SJCRH30 (cell line): Measurements from ENCODE around the gene TPST2. TPM values are rescaled to one million over a fixed set of nuclear protein-coding genes. Genes with fewer than 3 reads are reported as not detected.

Experiments used
- DNase-seq, 2 experiments: peaks; one replicate each; pipeline ENCODE4 v3.0.0-alpha.2; 2015 to 2020
- H3K27ac ChIP-seq: fragments of 250-450 bp; sonication (Bioruptor Pico); 2 replicates; pipeline ENCODE4 v1.5.1; 2020; ENCODE audit warnings: mild to moderate bottlenecking, moderate library complexity
- H3K27me3 ChIP-seq: fragments of 250-450 bp; sonication (Bioruptor Pico); 2 replicates; pipeline ENCODE4 v1.5.1; 2020; ENCODE audit warnings: mild to moderate bottlenecking, moderate library complexity
- H3K36me3 ChIP-seq: fragments of 250-450 bp; sonication (Bioruptor Pico); 2 replicates; pipeline ENCODE4 v1.5.1; 2020; ENCODE audit warnings: mild to moderate bottlenecking, moderate library complexity
- H3K4me1 ChIP-seq: fragments of 250-450 bp; sonication (Bioruptor Pico); 2 replicates; pipeline ENCODE4 v1.5.1; 2020; ENCODE audit warnings: mild to moderate bottlenecking, moderate library complexity
- H3K4me3 ChIP-seq: fragments of 250-450 bp; sonication (Bioruptor Pico); 2 replicates; pipeline ENCODE4 v1.5.1; 2020; ENCODE audit warnings: mild to moderate bottlenecking, moderate library complexity
- H3K9me3 ChIP-seq: fragments of 250-450 bp; sonication (Bioruptor Pico); replicated peaks from 2 replicates; pipeline ENCODE4 v1.5.1; 2020; ENCODE audit warnings: mild to moderate bottlenecking, moderate library complexity
- total RNA-seq: library from RNA; depleted of rRNA; stranded (reverse); fragments of >200 nt; shearing (Covaris generic); gene quantifications from 2 replicates; pipeline ENCODE4 v1.2.3, GENCODE V29; 2014

Gene TPST2
- total RNA-seq, 1 experiment from 2014 or later, result 15.0 TPM

GRCh38 chr22:26563022-26563421 is 26.9 kb downstream of the TPST2 start:
- Histone ChIP-seq H3K4me3 (no peak overlapping the region), H3K27ac (no peak overlapping the region), H3K9me3 (no peaks in the 10 kb centered on the region)

GRCh38 chr22:26561756-26562417 is 28.0 kb downstream of the TPST2 start:
- H3K4me1 ChIP-seq, result no peaks in the 10 kb centered on the region
- H3K27me3 ChIP-seq, result no peaks in the 10 kb centered on the region
- no peak overlapping the region for H3K27ac ChIP-seq
- no peaks in the 10 kb centered on the region for H3K9me3 ChIP-seq
- H3K4me3 ChIP-seq, result no peak overlapping the region
- no peaks in the 10 kb centered on the region for H3K36me3 ChIP-seq
- no peak for DNase-seq

More at GRCh38 chr22:26563022-26563421, 26.9 kb downstream of the TPST2 start:
- Histone ChIP-seq H3K4me1 (no peaks in the 10 kb centered on the region), H3K27me3 (no peaks in the 10 kb centered on the region), H3K36me3 (no peaks in the 10 kb centered on the region)
- DNase-seq, result no peak

DNA sequence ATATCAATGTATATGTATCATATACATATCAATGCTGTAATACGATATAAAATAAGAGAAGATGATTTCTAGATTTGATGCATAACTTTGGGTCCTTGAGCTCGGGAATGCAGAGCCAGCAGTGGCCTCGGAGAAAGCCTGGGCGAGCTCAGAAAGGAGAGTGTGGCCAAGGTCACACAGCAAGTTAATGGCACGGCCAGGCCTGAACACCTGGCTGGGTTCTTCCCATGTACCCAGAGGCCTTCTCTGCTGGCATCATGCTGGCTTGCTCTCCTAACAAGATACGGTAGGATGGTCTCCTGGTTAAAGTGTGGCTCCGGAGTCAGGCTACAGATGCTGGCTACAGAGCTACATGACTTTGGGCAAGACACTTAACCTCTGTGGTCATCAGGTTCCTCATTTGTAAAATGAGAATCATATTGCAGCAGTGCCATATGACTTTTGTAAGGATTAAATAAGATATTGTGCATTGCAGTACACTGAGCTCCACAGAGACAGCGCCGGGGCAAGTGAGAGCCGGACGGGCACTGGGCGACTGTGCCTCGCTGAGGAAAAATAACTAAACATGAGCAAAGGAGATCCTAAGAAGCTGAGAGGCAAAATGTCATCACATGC is 29.9 kb downstream of the TPST2 start:
- no peak for DNase-seq
- Histone ChIP-seq H3K4me1 (no peaks in the 10 kb centered on the region), H3K4me3 (no peak overlapping the region), H3K27ac (no peak overlapping the region), H3K9me3 (no peaks in the 10 kb centered on the region), H3K36me3 (no peaks in the 10 kb centered on the region), H3K27me3 (no peaks in the 10 kb centered on the region)

GRCh38 chr22:26558248-26558895 is 31.6 kb downstream of the TPST2 start:
- Histone ChIP-seq H3K27me3 (no peaks in the 10 kb centered on the region), H3K4me3 (no peak overlapping the region), H3K4me1 (no peaks in the 10 kb centered on the region), H3K27ac (no peak overlapping the region), H3K9me3 (no peaks in the 10 kb centered on the region), H3K36me3 (no peaks in the 10 kb centered on the region)
- DNase-seq, result no peak

- DNase-seq, result no peak
- no peak overlapping the region for H3K27ac ChIP-seq
- no peak overlapping the region for H3K4me3 ChIP-seq
- H3K27me3 ChIP-seq, result no peaks in the 10 kb centered on the region
- no peaks in the 10 kb centered on the region for H3K36me3 ChIP-seq
- no peaks in the 10 kb centered on the region for H3K9me3 ChIP-seq
- H3K4me1 ChIP-seq, result no peaks in the 10 kb centered on the region
Measured at GRCh38 chr22:26556904-26557303, 33.0 kb downstream of the TPST2 start.

DNA sequence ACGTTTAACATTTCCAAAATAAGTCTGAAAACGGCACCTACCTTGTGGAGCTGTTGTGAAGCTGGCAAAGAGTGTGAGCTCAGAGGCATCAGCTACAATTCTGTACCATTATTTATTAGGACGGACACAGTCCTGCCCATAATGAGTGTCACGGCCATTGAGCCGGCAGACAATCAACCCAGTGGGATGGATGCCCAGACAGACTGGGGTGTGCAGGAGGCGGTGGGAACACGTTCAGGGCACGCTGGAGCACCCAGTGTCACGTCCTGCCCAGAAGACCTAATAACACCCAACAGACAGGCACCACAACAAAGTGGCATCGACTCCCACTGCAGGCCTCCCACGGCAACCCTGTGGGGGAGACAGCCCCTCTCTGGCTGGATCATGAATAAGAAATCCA is 34.5 kb downstream of the TPST2 start:
- H3K4me1 ChIP-seq, result 0 out of 2 replicates have a peak, but pooled peaks cover 3% of the 10 kb centered on the region
- DNase-seq, result no peak
- no peak overlapping the region for H3K4me3 ChIP-seq
- no peaks in the 10 kb centered on the region for H3K36me3 ChIP-seq
- no peaks in the 10 kb centered on the region for H3K9me3 ChIP-seq
- H3K27me3 ChIP-seq, result no peaks in the 10 kb centered on the region
- H3K27ac ChIP-seq, result no peak overlapping the region

- no peak for DNase-seq
- Histone ChIP-seq H3K27ac (no peak overlapping the region), H3K4me1 (peaks cover 7% of the 10 kb centered on the region; the same call in 1 of the 2 replicates), H3K27me3 (no peaks in the 10 kb centered on the region), H3K36me3 (no peaks in the 10 kb centered on the region), H3K4me3 (no peak overlapping the region), H3K9me3 (no peaks in the 10 kb centered on the region)
Measured at GRCh38 chr22:26554956-26555355, 35.0 kb downstream of the TPST2 start.

GRCh38 chr22:26553056-26553752 is 36.7 kb downstream of the TPST2 start:
- H3K4me1 ChIP-seq, result peaks cover 7% of the 10 kb centered on the region; the same call in 1 of the 2 replicates
- no peaks in the 10 kb centered on the region for H3K27me3 ChIP-seq
- H3K36me3 ChIP-seq, result no peaks in the 10 kb centered on the region
- H3K4me3 ChIP-seq, result no peak overlapping the region
- no peak overlapping the region for H3K27ac ChIP-seq
- no peaks in the 10 kb centered on the region for H3K9me3 ChIP-seq
- DNase-seq, result no peak

GRCh38 chr22:26552466-26552865 is 37.5 kb downstream of the TPST2 start:
- DNase-seq, result no peak

DNA sequence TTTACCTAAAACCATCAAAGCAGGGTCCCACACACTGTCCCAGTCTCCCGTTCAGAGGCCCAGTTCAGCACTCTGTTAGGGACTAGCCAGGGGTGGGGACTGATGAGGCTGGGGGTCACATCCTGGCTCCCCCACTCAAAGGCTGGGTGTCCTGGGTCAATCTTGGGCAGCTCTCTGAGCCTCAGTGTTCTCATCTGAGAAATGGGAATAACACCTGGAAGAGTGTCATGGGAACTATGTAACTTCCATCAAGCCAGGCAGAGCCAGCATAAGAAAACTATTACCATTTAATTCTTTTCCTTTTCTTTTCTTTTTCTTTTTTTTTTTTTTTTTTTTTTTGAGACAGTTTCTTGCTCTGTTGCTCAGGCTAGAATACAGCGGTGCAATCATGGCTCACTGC is 38.4 kb downstream of the TPST2 start:
- DNase-seq, result no peak
- Histone ChIP-seq H3K4me3 (no peak overlapping the region), H3K27me3 (no peaks in the 10 kb centered on the region), H3K4me1 (peaks cover 7% of the 10 kb centered on the region; the same call in 1 of the 2 replicates), H3K27ac (no peak overlapping the region), H3K9me3 (no peaks in the 10 kb centered on the region), H3K36me3 (no peaks in the 10 kb centered on the region)

More at GRCh38 chr22:26552466-26552865, 37.5 kb downstream of the TPST2 start:
- Histone ChIP-seq H3K27ac (no peak overlapping the region), H3K9me3 (no peaks in the 10 kb centered on the region), H3K4me1 (peaks cover 7% of the 10 kb centered on the region; the same call in 1 of the 2 replicates), H3K36me3 (no peaks in the 10 kb centered on the region), H3K27me3 (no peaks in the 10 kb centered on the region), H3K4me3 (no peak overlapping the region)

GRCh38 chr22:26550498-26551033 is 39.4 kb downstream of the TPST2 start:
- H3K4me1 ChIP-seq, result peaks cover 7% of the 10 kb centered on the region; the same call in 1 of the 2 replicates
- H3K27me3 ChIP-seq, result no peaks in the 10 kb centered on the region
- H3K27ac ChIP-seq, result peak overlapping the region; percentile 53
- H3K9me3 ChIP-seq, result no peaks in the 10 kb centered on the region
- DNase-seq, result peak; percentile 46 to 65
- no peaks in the 10 kb centered on the region for H3K36me3 ChIP-seq
- no peak overlapping the region for H3K4me3 ChIP-seq

- DNase-seq, result peak in 1 of 2 experiments; percentile 7
- peak overlapping the region; percentile 53 for H3K27ac ChIP-seq
- H3K4me1 ChIP-seq, result peaks cover 7% of the 10 kb centered on the region; the same call in 1 of the 2 replicates
Measured at GRCh38 chr22:26549902-26550497, 39.9 kb downstream of the TPST2 start.

DNA sequence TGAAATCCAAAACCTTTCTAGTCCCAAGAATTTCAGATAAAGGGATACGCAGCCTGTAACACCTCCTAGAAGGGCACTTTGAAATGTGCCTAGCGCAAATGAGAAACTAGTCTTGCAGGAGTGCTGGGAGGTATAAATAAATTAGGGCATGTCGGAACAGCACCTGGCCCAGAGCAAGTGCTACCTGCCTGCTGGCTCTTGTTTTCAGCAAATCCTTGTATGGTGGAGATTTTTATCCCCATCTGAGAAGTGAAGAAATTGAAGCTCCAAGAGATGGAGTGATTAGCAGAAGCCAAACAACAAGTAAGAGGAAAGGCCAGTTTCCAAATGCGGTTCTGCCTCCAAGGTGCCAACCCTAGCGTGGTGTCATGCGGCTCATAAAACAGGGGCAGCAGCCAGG is 40.9 kb downstream of the TPST2 start:
- Histone ChIP-seq H3K27me3 (no peaks in the 10 kb centered on the region), H3K36me3 (no peaks in the 10 kb centered on the region), H3K4me3 (no peak overlapping the region), H3K4me1 (peaks cover 7% of the 10 kb centered on the region; the same call in 1 of the 2 replicates), H3K27ac (no peak overlapping the region), H3K9me3 (no peaks in the 10 kb centered on the region)
- no peak for DNase-seq

More at GRCh38 chr22:26549902-26550497, 39.9 kb downstream of the TPST2 start:
- H3K9me3 ChIP-seq, result no peaks in the 10 kb centered on the region
- H3K36me3 ChIP-seq, result no peaks in the 10 kb centered on the region
- no peak overlapping the region for H3K4me3 ChIP-seq
- no peaks in the 10 kb centered on the region for H3K27me3 ChIP-seq

DNA sequence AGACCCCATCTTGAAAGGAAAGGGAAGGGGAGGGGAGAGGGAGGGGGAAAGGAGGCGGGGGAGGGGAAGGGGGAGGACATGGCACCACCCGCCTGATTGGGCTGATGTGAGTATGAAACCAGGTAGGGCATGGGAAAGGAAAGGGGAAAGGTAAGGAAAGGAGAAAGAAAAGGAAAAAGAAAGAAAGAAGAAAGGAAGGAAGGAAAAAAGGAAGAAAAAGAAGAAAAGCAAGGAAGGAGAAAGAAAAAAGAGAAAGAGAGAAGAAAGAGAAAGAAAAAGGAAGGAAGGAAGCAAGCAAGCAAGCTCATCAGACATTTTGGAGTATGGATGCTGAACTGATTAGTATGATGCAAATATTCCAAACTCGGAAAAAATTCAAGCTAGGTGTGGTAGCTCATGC is 41.6 kb downstream of the TPST2 start:
- no peaks in the 10 kb centered on the region for H3K36me3 ChIP-seq
- no peak overlapping the region for H3K4me3 ChIP-seq
- H3K27ac ChIP-seq, result no peak overlapping the region
- H3K27me3 ChIP-seq, result no peaks in the 10 kb centered on the region
- no peak for DNase-seq
- H3K9me3 ChIP-seq, result no peaks in the 10 kb centered on the region
- H3K4me1 ChIP-seq, result peaks cover 7% of the 10 kb centered on the region; the same call in 1 of the 2 replicates
